Measurements from ENCODE around the gene SHCBP1. TPM values are rescaled to one million over a fixed set of nuclear protein-coding genes. Genes with fewer than 3 reads are reported as not detected.

The SHCBP1 gene, protein sequence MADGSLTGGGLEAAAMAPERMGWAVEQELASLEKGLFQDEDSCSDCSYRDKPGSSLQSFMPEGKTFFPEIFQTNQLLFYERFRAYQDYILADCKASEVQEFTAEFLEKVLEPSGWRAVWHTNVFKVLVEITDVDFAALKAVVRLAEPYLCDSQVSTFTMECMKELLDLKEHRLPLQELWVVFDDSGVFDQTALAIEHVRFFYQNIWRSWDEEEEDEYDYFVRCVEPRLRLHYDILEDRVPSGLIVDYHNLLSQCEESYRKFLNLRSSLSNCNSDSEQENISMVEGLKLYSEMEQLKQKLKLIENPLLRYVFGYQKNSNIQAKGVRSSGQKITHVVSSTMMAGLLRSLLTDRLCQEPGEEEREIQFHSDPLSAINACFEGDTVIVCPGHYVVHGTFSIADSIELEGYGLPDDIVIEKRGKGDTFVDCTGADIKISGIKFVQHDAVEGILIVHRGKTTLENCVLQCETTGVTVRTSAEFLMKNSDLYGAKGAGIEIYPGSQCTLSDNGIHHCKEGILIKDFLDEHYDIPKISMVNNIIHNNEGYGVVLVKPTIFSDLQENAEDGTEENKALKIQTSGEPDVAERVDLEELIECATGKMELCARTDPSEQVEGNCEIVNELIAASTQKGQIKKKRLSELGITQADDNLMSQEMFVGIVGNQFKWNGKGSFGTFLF
- 57.4 and 121 TPM in 2 replicates for total RNA-seq (2011; cell fraction: chromatin; rRNA removed; ENCODE audit: low replicate concordance)
- 24.3 and 35.9 TPM in 2 replicates for total RNA-seq (2011; cell fraction: nucleolus; rRNA removed)
- total RNA-seq (2011; cell fraction: nucleoplasm; rRNA removed) = 43.2 and 49.7 TPM in 2 replicates
- total RNA-seq (2014; rRNA removed) (15.6 and 19.7 TPM in 2 replicates), total RNA-seq (2014; rRNA removed; fragmentation: Illumina TruSeq; extraction: Trizol) (22.3 and 22.4 TPM in 2 replicates), total RNA-seq (2015; rRNA removed; fragmentation: Illumina TruSeq; extraction: Trizol) (15.8 and 16.9 TPM in 2 replicates), total RNA-seq (2021) (18.0 and 18.2 TPM in 2 replicates), polyA plus RNA-seq (2011; rRNA removed) (21.3 and 29.6 TPM in 2 replicates), polyA plus RNA-seq (2014; fragmentation: Illumina TruSeq; extraction: Trizol) (18.0 and 21.0 TPM in 2 replicates), polyA plus RNA-seq (2014; fragmentation: Nextera tagmentation; extraction: Ambion mirVana) (1 to 10 TPM; 6.2 to 6.8 TPM), polyA plus RNA-seq (2014; rRNA removed) (20.6 and 21.1 TPM in 2 replicates), polyA minus RNA-seq (2011; rRNA and poly(A)+ RNA removed) (47.5 and 52.1 TPM in 2 replicates), Bru-seq, nascent RNA (percentile 91 among the genes with signal in this experiment), BruChase-seq, experiment 1, labeled RNA remaining after a 2-hour chase (percentile 93 among the genes with signal in this experiment), BruChase-seq, experiment 2, labeled RNA remaining after a 6-hour chase (percentile 92 among the genes with signal in this experiment)
- polyA plus RNA-seq (2011; cell fraction: cytosol; rRNA removed) = 6.6 and 16.0 TPM in 2 replicates
- polyA plus RNA-seq (2011; cell fraction: nucleus; rRNA removed) = 13.6 and 19.8 TPM in 2 replicates
- polyA plus RNA-seq (2012) = 13.7 and 23.1 TPM in 2 replicates
- polyA minus RNA-seq (2011; cell fraction: cytosol; rRNA and poly(A)+ RNA removed) = 14.6 and 15.5 TPM in 2 replicates
- 24.6 and 42.8 TPM in 2 replicates for polyA minus RNA-seq (2011; cell fraction: nucleus; rRNA and poly(A)+ RNA removed)
- long read RNA-seq, experiment 1, transcript SHCBP1-201 (13 exons, 3,461 nt) = major isoform, 116 of 158 reads
- long read RNA-seq, experiment 1, transcript SHCBP1-203 (2 exons, 530 nt) = minor isoform, 6 of 158 reads
- long read RNA-seq, experiment 1, partial matches to known transcripts = 9 of 158 reads
- long read RNA-seq, experiment 1, other reads (novel, unspliced or antisense) = 27 of 158 reads
- long read RNA-seq, experiment 2, partial matches to known transcripts = 0 of 22 reads
- long read RNA-seq, experiment 2, other reads (novel, unspliced or antisense) = 16 of 22 reads
- long read RNA-seq, experiment 3, transcript SHCBP1-201 (13 exons, 3,461 nt) = major isoform, 23 of 33 reads
- long read RNA-seq, experiment 3, partial matches to known transcripts = 4 of 33 reads
- long read RNA-seq, experiment 3, other reads (novel, unspliced or antisense) = 4 of 33 reads

DNA sequence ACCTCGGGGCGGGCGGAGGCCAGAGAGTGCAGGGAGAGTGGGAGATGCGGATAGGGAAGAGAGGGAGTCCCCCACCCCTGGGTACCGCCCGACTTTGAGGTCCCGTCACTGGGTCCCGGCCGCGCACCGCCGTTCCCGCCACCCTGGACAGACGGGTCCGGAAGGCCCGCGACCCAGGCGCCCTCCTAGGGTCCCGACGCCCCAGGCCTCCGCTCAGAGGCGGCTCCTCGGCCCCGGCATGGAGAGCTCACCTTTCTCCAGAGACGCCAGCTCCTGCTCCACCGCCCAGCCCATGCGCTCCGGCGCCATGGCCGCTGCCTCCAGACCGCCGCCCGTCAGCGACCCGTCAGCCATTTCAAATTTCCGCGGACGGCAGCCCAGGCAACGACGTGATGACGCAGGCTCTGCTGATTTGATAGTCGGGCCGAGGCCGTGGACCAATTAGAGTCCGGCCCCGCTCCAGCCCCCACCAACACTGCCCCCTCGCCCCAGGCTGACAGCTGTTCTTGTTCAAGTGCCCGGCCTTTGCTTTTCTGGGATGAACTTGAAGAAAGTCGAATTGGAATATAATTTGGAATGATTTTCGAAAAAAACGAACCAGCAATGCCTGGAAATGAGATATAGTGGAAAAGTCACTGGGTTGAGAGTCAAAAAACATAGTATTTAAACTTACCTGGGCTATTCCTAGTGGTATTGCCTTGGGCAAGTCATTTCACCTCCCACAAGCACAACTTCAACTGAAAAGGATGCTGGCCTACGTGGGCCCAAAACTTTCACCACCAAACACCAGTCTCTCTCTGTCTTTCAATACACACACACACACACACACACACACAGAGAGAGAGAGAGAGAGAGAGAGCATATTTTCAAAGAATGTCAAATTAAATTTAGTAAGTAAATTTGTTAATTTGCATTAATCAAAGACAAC lies at the start of gene SHCBP1:
Gene SHCBP1 (minus strand): TSS at position 374 of the 928 bp plus-strand sequence. CDS start 20 bp downstream, at position 354.
- DNase-seq (ENCODE audit: extremely low read depth in 1 of 4, low spot score in 3 of 4) (peak; percentile 69 to 96 (median 84)), FAIRE-seq (peak; percentile 90), ATAC-seq (peak; percentile 96)
- WGBS (ENCODE audit: insufficient coverage, low coverage, missing lambda C conversion rate) = 2% methylated on average over 50 of the region's 52 CpGs
- Histone ChIP-seq H3K79me2 (ENCODE audit: control insufficient read depth, insufficient read depth, low read length) (peaks cover 29% of the 10 kb centered on the region), H3K4me2 (ENCODE audit: insufficient read depth, low read length) (peak within 1 kb of the TSS; percentile 80), H3K4me1 (replicated peaks in 1 of 2; ENCODE audit: control insufficient read depth in 2 of 2, insufficient read depth in 2 of 2, low read length in 2 of 2) (peaks cover 3 to 6% of the 10 kb centered on the region in 2 experiments; a peak in 3 of 5 replicates), H3K4me3 (peak within 1 kb of the TSS; percentile 61), H4K20me1 (replicated peaks; ENCODE audit: control insufficient read depth, insufficient read depth, low read length) (no peaks in the 10 kb centered on the region), H3K9ac (ENCODE audit: insufficient read depth in 1 of 2, low read depth in 2 of 2, low read length in 2 of 2) (peak within 1 kb of the TSS; percentile 80 to 99), H3K27ac (ENCODE audit: extremely low read depth, low read depth, low read length) (peak within 1 kb of the TSS; percentile 76), H3K36me3 (ENCODE audit: control insufficient read depth, insufficient read depth, low read length) (peaks cover 31% of the 10 kb centered on the region), H3K9me1 (ENCODE audit: control insufficient read depth, insufficient read depth, low read length) (no peaks in the 10 kb centered on the region), H3K27me3 (ENCODE audit: control insufficient read depth in 2 of 2, insufficient read depth in 2 of 2, low read length in 2 of 2) (no peaks in the 10 kb centered on the region), H2AFZ (ENCODE audit: low read depth, low read length) (peak within 1 kb of the TSS; percentile 94), H3K9me3 (replicated peaks; ENCODE audit: control insufficient read depth, insufficient read depth, low read depth, low read length) (no peaks in the 10 kb centered on the region)
- ChIA-PET CTCF (ENCODE audit: low intra/inter-chr PET ratio) (no interaction called here), POLR2A (interaction anchor here (0.5 to 1.4 kb wide), 9 partner anchors 8 to 344 kb away, joined by 3 to 8 read pairs (median 3); partner anchors contain the start of gene GPT2)
- intact Hi-C loops (cut with micrococcal nuclease) = loop anchor here (2.0 kb wide), 1 partner anchor 64 kb away; no protein-coding TSS in a partner anchor
- BruUV-seq (replicated peaks) = no TSS peak
- in situ Hi-C loops (cut with MboI) = no loop called here
- peak; percentile 52; the same call in 1 of the 2 replicates for TF ChIP-seq MXI1 (IDR thresholded peaks at IDR 0.05; ENCODE audit: low read depth, low read length)
- peak; percentile 92 for TF ChIP-seq RB1 (IDR thresholded peaks at IDR 0.05; ENCODE audit: low read depth)
- 0 out of 2 replicates have a peak, but pooled peaks have one; percentile 69 for TF ChIP-seq GTF2F1 (IDR thresholded peaks at IDR 0.05; ENCODE audit: low read depth, low read length)
- peak; percentile 95 for TF ChIP-seq CREM (IDR thresholded peaks at IDR 0.05; ENCODE audit: low read depth)
- peak; percentile 93 for TF ChIP-seq POLR2A (conservative IDR thresholded peaks at IDR 0.05)
- TF ChIP-seq, protein P1, sequence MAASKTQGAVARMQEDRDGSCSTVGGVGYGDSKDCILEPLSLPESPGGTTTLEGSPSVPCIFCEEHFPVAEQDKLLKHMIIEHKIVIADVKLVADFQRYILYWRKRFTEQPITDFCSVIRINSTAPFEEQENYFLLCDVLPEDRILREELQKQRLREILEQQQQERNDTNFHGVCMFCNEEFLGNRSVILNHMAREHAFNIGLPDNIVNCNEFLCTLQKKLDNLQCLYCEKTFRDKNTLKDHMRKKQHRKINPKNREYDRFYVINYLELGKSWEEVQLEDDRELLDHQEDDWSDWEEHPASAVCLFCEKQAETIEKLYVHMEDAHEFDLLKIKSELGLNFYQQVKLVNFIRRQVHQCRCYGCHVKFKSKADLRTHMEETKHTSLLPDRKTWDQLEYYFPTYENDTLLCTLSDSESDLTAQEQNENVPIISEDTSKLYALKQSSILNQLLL (CRISPR knock-in tag; IDR thresholded peaks at IDR 0.05; ENCODE audit: borderline replicate concordance) = no peak
- TF ChIP-seq MAZ (CRISPR knock-in tag; conservative IDR thresholded peaks at IDR 0.05 in 1 of 2, IDR thresholded peaks at IDR 0.05 in 1 of 2) = peak in 1 of 2 experiments; percentile 81; a peak in 2 of 4 replicates
- TF ChIP-seq MYC (IDR thresholded peaks at IDR 0.05; ENCODE audit: low read depth, low read length) = no peak
- 0 out of 2 replicates have a peak, but pooled peaks have one; percentile 27 for TF ChIP-seq MYC (CRISPR knock-in tag; IDR thresholded peaks at IDR 0.05; ENCODE audit: borderline replicate concordance, low read depth)
- TF ChIP-seq NCOA6 (IDR thresholded peaks at IDR 0.05) = peak; percentile 70; the same call in 1 of the 2 replicates
- no peak for TF ChIP-seq PCBP1 (IDR thresholded peaks at IDR 0.05; ENCODE audit: low read depth, low read length, poor library complexity, severe bottlenecking)
- no peak for TF ChIP-seq TCF7 (IDR thresholded peaks at IDR 0.05; ENCODE audit: borderline replicate concordance)

Data from K562 (cell line).